Mesenchymal stem cell (in vitro differentiated cells and primary cell): Measurements from ENCODE around the gene ENDOG.
"Not testable (repeated sequence)": the region's sequence is repeated elsewhere in the genome, so short reads cannot be mapped to it uniquely, and the experiment has no call there.

ENCODE experiments used
- DNase-seq: peaks from one replicate; pipeline ENCODE4 v3.0.0-alpha.2; 2013
- H2AFZ ChIP-seq: one replicate; pipeline ENCODE4 v1.6.1; 2013; ENCODE audit warnings: low read depth, mild to moderate bottlenecking, control low read depth, inconsistent platforms, low read length, moderate library complexity
- H2AK5ac ChIP-seq: 2 replicates; pipeline ENCODE4 v1.6.1; 2013; ENCODE audit warnings: low read length, moderate library complexity, mild to moderate bottlenecking, inconsistent platforms; ENCODE audit not compliant: severe bottlenecking
- H2BK120ac ChIP-seq: one replicate; pipeline ENCODE4 v1.6.1; 2013; ENCODE audit warnings: low read depth, mild to moderate bottlenecking, inconsistent platforms, low read length, moderate library complexity
- H2BK12ac ChIP-seq, 2 experiments: one replicate each; pipeline ENCODE4 v1.6.1; 2013; ENCODE audit warnings: inconsistent platforms in 2 of 2, low read length in 2 of 2, mild to moderate bottlenecking in 2 of 2, moderate library complexity in 2 of 2, control low read depth in 1 of 2
- H2BK15ac ChIP-seq: one replicate; pipeline ENCODE4 v1.6.1; 2013; ENCODE audit warnings: mild to moderate bottlenecking, low read depth, inconsistent platforms; ENCODE audit not compliant: poor library complexity, severe bottlenecking
- H2BK5ac ChIP-seq: 2 replicates; pipeline ENCODE4 v1.6.1; 2013; ENCODE audit warnings: low read depth, mild to moderate bottlenecking, low read length, control low read depth, inconsistent platforms; ENCODE audit not compliant: poor library complexity, severe bottlenecking
- H3K14ac ChIP-seq, 2 experiments: one replicate each; pipeline ENCODE4 v1.6.1; 2013; ENCODE audit warnings: inconsistent platforms in 2 of 2, low read length in 2 of 2, control low read depth in 1 of 2, mild to moderate bottlenecking in 1 of 2, moderate library complexity in 1 of 2
- H3K18ac ChIP-seq, 2 experiments: one replicate each; pipeline ENCODE4 v1.6.1; 2013; ENCODE audit warnings: inconsistent platforms in 2 of 2, low read length in 2 of 2, control low read depth in 1 of 2, low read depth in 1 of 2, mild to moderate bottlenecking in 1 of 2
- H3K23ac ChIP-seq, 2 experiments: one replicate each; pipeline ENCODE4 v1.6.1; 2013; ENCODE audit warnings: inconsistent platforms in 2 of 2, low read length in 2 of 2, mild to moderate bottlenecking in 2 of 2, moderate library complexity in 2 of 2, control low read depth in 1 of 2
- H3K27ac ChIP-seq: 2 replicates; pipeline ENCODE4 v1.5.1; 2013; ENCODE audit warnings: mild to moderate bottlenecking, moderate library complexity, low read length, control low read depth, inconsistent platforms; ENCODE audit not compliant: poor library complexity, severe bottlenecking
- H3K27me3 ChIP-seq, 2 experiments: 2 replicates each; pipeline versions ENCODE4 v1.6.1 to v1.7.0; 2013; ENCODE audit warnings: low read length in 2 of 2, mild to moderate bottlenecking in 2 of 2, moderate library complexity in 2 of 2, control low read depth in 1 of 2, inconsistent platforms in 1 of 2; ENCODE audit not compliant: control insufficient read depth in 1 of 2, insufficient read depth in 1 of 2
- H3K36me3 ChIP-seq, 2 experiments: 2 replicates each; pipeline versions ENCODE4 v1.6.1 to v1.7.0; 2013; ENCODE audit warnings: low read length in 2 of 2, control low read depth in 1 of 2, inconsistent platforms in 1 of 2, low read depth in 1 of 2, mild to moderate bottlenecking in 1 of 2; ENCODE audit not compliant: insufficient read depth in 2 of 2, control insufficient read depth in 1 of 2
- H3K4ac ChIP-seq, 2 experiments: one replicate each; pipeline ENCODE4 v1.6.1; 2013; ENCODE audit warnings: inconsistent platforms in 2 of 2, low read length in 2 of 2, mild to moderate bottlenecking in 2 of 2, moderate library complexity in 2 of 2, control low read depth in 1 of 2, low read depth in 1 of 2
- H3K4me1 ChIP-seq: 2 replicates; pipeline ENCODE4 v1.6.1; 2013; ENCODE audit warnings: low read depth, low read length, control low read depth; ENCODE audit not compliant: control insufficient read depth, insufficient read depth
- H3K4me2 ChIP-seq: 2 replicates; pipeline ENCODE4 v1.6.1; 2013; ENCODE audit warnings: low read length, mild to moderate bottlenecking, inconsistent platforms; ENCODE audit not compliant: poor library complexity, severe bottlenecking
- H3K4me3 ChIP-seq, 2 experiments: 2 replicates each; pipeline versions ENCODE4 v1.5.1 to v1.7.0; 2013; ENCODE audit warnings: low read length in 2 of 2, mild to moderate bottlenecking in 2 of 2, control low read depth in 1 of 2, low read depth in 1 of 2; ENCODE audit not compliant: insufficient read depth in 1 of 2
- H3K79me1 ChIP-seq: replicated peaks from 2 replicates; pipeline ENCODE4 v1.6.1; 2013; ENCODE audit warnings: mild to moderate bottlenecking, control low read depth, low read length, inconsistent platforms; ENCODE audit not compliant: poor library complexity, severe bottlenecking
- H3K9ac ChIP-seq: 2 replicates; pipeline ENCODE4 v1.7.0; 2013; ENCODE audit warnings: mild to moderate bottlenecking, low read length, moderate library complexity
- H3K9me3 ChIP-seq: 2 replicates; pipeline ENCODE4 v1.7.0; 2013; ENCODE audit warnings: mild to moderate bottlenecking, low read length; ENCODE audit not compliant: control insufficient read depth
- H4K8ac ChIP-seq: one replicate; pipeline ENCODE4 v1.6.1; 2013; ENCODE audit warnings: inconsistent platforms, mild to moderate bottlenecking, low read length, moderate library complexity
- H4K91ac ChIP-seq: one replicate; pipeline ENCODE4 v1.6.1; 2013; ENCODE audit warnings: mild to moderate bottlenecking, low read length, inconsistent platforms
- WGBS: methylation state at CpG from one replicate; pipeline ENCODE4 v1.1.7; 2013; ENCODE audit warnings: mixed read lengths; 5-methylcytosine and 5-hydroxymethylcytosine counted together

ENDOG gene

DNA sequence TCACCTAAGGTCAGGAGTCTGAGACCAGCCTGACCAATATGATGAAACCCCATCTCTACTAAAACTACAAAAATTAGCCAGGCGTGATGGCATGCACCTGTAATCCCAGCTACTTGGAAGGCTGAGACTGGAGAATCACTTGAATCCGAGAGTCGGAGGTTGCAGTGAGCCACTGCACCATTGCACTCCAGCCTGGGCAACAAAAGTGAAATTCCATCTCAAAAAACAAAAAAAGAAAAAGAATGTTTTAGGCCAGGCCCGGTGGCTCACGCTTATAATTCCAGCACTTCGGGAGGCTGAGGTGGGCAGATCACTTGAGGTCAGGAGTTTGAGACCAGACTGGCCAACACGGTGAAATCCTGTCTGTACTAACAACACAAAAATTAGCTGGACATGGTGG, 40.2 kb downstream of the ENDOG start:
- H2AK5ac ChIP-seq, H3K14ac ChIP-seq, H2BK15ac ChIP-seq, H2BK12ac ChIP-seq, H3K27ac ChIP-seq, H2BK5ac ChIP-seq, H4K8ac ChIP-seq, H3K9ac ChIP-seq, H3K18ac ChIP-seq, H3K4me1 ChIP-seq, H3K36me3 ChIP-seq, H3K27me3 ChIP-seq, H2BK120ac ChIP-seq, DNase-seq, H3K4me3 ChIP-seq, H3K4ac ChIP-seq, H2AFZ ChIP-seq, H3K23ac ChIP-seq, H3K9me3 ChIP-seq, H4K91ac ChIP-seq, H3K4me2 ChIP-seq: not testable (repeated sequence)
- WGBS = 98% methylated on average over 7 of the region's 7 CpGs
- H3K79me1 ChIP-seq = peaks cover 11% of the 10 kb centered on the region

DNA sequence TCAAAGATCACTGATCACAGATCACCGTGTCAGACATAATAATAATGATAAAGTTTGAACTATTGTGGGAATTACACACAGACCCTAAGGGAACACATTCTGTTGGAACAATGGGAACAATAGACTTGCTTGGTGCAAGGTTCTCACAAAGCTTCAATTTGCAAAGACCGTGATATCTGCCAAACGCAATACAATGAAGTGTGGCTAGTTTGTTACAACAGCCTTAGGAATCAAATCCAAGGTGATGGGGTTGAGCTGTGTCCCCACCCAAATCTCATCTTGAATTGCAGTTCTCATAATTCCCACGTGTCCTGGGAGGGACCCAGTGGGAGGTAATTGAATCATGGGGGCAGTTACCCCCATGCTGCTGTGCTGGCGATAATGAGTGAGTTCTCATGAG, 42.6 kb downstream of the ENDOG start:
- no peaks in the 10 kb centered on the region for H3K36me3 ChIP-seq
- no peaks in the 10 kb centered on the region for H3K27me3 ChIP-seq
- peaks cover 14% of the 10 kb centered on the region for H3K79me1 ChIP-seq
- H3K9me3 ChIP-seq = no peaks in the 10 kb centered on the region
- H4K91ac ChIP-seq = no peak overlapping the region
- no peak overlapping the region for H3K4me3 ChIP-seq
- no peak overlapping the region for H2BK120ac ChIP-seq
- no peak overlapping the region for H2AK5ac ChIP-seq
- H2BK5ac ChIP-seq = no peak overlapping the region
- no peak overlapping the region for H3K27ac ChIP-seq
- H3K4me2 ChIP-seq = no peak overlapping the region
- no peak overlapping the region for H3K4ac ChIP-seq
- H2AFZ ChIP-seq = no peak overlapping the region
- H3K9ac ChIP-seq = no peak overlapping the region
- no peak overlapping the region for H2BK12ac ChIP-seq
- no peak for DNase-seq
- no peak overlapping the region for H2BK15ac ChIP-seq
- peaks cover 7% of the 10 kb centered on the region for H3K4me1 ChIP-seq
- H3K23ac ChIP-seq = no peak overlapping the region
- H3K18ac ChIP-seq = no peak overlapping the region
- no peak overlapping the region for H4K8ac ChIP-seq
- H3K14ac ChIP-seq = no peak overlapping the region
- WGBS = 86% methylated on average over 4 of the region's 5 CpGs

DNA sequence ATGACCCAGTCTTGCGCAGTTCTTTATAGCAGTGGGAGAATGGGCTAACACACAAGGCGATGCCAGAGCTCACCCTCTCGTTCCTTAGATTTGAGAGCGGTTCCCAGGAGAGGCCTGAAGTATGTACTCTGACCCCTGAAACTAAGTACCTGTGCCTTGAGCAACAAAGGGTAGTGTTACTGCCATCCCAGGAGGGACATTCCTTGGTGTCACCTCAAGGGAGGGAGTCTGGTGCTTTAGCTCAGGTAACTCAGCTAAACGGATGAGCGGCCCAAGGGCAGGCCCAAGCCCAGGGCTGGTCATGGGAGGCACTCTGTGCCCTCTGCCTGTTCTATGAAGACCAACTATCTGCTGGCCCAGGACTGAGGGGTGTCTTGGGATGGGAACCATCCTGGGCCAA, 43.2 kb downstream of the ENDOG start:
- Histone ChIP-seq H2BK12ac (no peak overlapping the region), H4K8ac (no peak overlapping the region), H3K4me1 (peaks cover 7% of the 10 kb centered on the region), H2BK15ac (no peak overlapping the region), H3K9ac (no peak overlapping the region), H3K4me2 (no peak overlapping the region), H3K27me3 (no peaks in the 10 kb centered on the region), H3K36me3 (no peaks in the 10 kb centered on the region), H2BK5ac (no peak overlapping the region), H3K4ac (no peak overlapping the region), H4K91ac (no peak overlapping the region), H3K23ac (no peak overlapping the region), H3K14ac (no peak overlapping the region), H3K18ac (no peak overlapping the region), H2BK120ac (no peak overlapping the region), H3K79me1 (peaks cover 14% of the 10 kb centered on the region), H3K27ac (no peak overlapping the region), H3K4me3 (no peak overlapping the region), H2AFZ (no peak overlapping the region), H3K9me3 (no peaks in the 10 kb centered on the region), H2AK5ac (no peak overlapping the region)
- no peak for DNase-seq
- WGBS = 82% methylated on average over 6 of the region's 6 CpGs

DNA sequence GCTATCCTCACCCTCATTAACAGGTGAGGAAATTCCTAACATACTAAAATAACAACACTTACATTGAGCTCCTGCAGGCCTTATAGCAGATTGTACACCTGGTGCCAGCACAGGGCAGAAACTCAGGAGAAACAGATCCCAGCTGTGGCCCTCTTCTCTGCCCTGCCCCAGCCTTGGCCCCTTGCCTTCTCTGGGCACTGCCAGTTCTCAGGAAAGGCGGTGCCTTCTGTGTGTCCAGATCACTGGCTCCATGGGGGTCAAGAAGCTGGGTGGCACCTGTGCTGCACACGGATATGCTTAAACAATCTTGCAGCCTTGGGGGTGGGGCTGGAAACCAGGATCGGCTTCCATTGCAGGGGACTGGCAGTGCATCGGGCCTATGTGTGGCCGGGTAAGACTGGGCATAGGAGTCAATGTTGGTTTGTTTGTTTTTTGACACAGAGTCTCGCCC, 44.1 kb downstream of the ENDOG start:
- H4K8ac ChIP-seq = no peak overlapping the region
- no peak overlapping the region for H3K14ac ChIP-seq
- no peak overlapping the region for H2BK5ac ChIP-seq
- no peak overlapping the region for H3K9ac ChIP-seq
- WGBS = 98% methylated on average over 6 of the region's 6 CpGs
- no peak overlapping the region for H2BK120ac ChIP-seq
- H3K27me3 ChIP-seq = no peaks in the 10 kb centered on the region
- peaks cover 16% of the 10 kb centered on the region for H3K79me1 ChIP-seq
- H2AFZ ChIP-seq = peak overlapping the region; percentile 51
- H4K91ac ChIP-seq = no peak overlapping the region
- no peak overlapping the region for H3K27ac ChIP-seq
- H3K23ac ChIP-seq = no peak overlapping the region
- no peak overlapping the region for H3K4me3 ChIP-seq
- no peaks in the 10 kb centered on the region for H3K9me3 ChIP-seq
- H3K4me1 ChIP-seq = peaks cover 7% of the 10 kb centered on the region
- H3K18ac ChIP-seq = no peak overlapping the region
- DNase-seq = no peak
- no peaks in the 10 kb centered on the region for H3K36me3 ChIP-seq
- no peak overlapping the region for H2AK5ac ChIP-seq
- no peak overlapping the region for H2BK12ac ChIP-seq
- H2BK15ac ChIP-seq = no peak overlapping the region
- H3K4me2 ChIP-seq = no peak overlapping the region
- no peak overlapping the region for H3K4ac ChIP-seq
